H9 (cell line): Measurements from ENCODE around the gene MVB12A. TPM values are rescaled to one million over a fixed set of nuclear protein-coding genes. Genes with fewer than 3 reads are reported as not detected.

Experiments used
- DNase-seq: peaks from one replicate; pipeline ENCODE4 v3.0.0-alpha.2; 2017
- H2AFZ ChIP-seq: one replicate; pipeline ENCODE4 v1.6.1; 2013; ENCODE audit warnings: mild to moderate bottlenecking, low read length, control low read depth, moderate library complexity
- H2AK5ac ChIP-seq: 2 replicates; pipeline ENCODE4 v1.6.1; 2013; ENCODE audit warnings: low read length, control low read depth, mixed read lengths; ENCODE audit not compliant: insufficient read length
- H2BK120ac ChIP-seq: one replicate; pipeline ENCODE4 v1.6.1; 2013; ENCODE audit warnings: low read depth, mild to moderate bottlenecking, low read length, control low read depth, inconsistent platforms; ENCODE audit not compliant: poor library complexity, severe bottlenecking
- H2BK12ac ChIP-seq: 2 replicates; pipeline ENCODE4 v1.6.1; 2013; ENCODE audit warnings: low read length, control low read depth, mixed read lengths, low read depth; ENCODE audit not compliant: insufficient read length
- H2BK15ac ChIP-seq: 2 replicates; pipeline ENCODE4 v1.6.1; 2013; ENCODE audit warnings: low read depth, low read length, control low read depth
- H2BK20ac ChIP-seq: one replicate; pipeline ENCODE4 v1.6.1; 2013; ENCODE audit warnings: low read depth, mild to moderate bottlenecking, low read length, control low read depth, inconsistent platforms; ENCODE audit not compliant: poor library complexity, severe bottlenecking
- H2BK5ac ChIP-seq: 2 replicates; pipeline ENCODE4 v1.6.1; 2013; ENCODE audit warnings: low read length, control low read depth, mixed read lengths; ENCODE audit not compliant: insufficient read length
- H3K14ac ChIP-seq: 2 replicates; pipeline ENCODE4 v1.6.1; 2013; ENCODE audit warnings: low read length, control low read depth; ENCODE audit not compliant: insufficient read depth
- H3K18ac ChIP-seq: 2 replicates; pipeline ENCODE4 v1.6.1; 2013; ENCODE audit warnings: low read depth, mild to moderate bottlenecking, mixed read lengths, low read length, control low read depth; ENCODE audit not compliant: insufficient read length
- H3K23ac ChIP-seq: 2 replicates; pipeline ENCODE4 v1.6.1; 2013; ENCODE audit warnings: low read length, control low read depth, mixed read lengths, low read depth; ENCODE audit not compliant: insufficient read length
- H3K23me2 ChIP-seq: 2 replicates; pipeline ENCODE4 v1.6.1; 2013; ENCODE audit warnings: low read depth, mild to moderate bottlenecking, mixed read lengths, low read length, control low read depth; ENCODE audit not compliant: insufficient read length, poor library complexity, severe bottlenecking
- H3K27ac ChIP-seq: 2 replicates; pipeline ENCODE4 v1.5.1; 2013; ENCODE audit warnings: low read length, control low read depth, mixed read lengths, low read depth; ENCODE audit not compliant: insufficient read length
- H3K27me3 ChIP-seq: 2 replicates; pipeline ENCODE4 v1.6.1; 2013; ENCODE audit warnings: low read length, control low read depth, inconsistent platforms; ENCODE audit not compliant: insufficient read depth
- H3K4ac ChIP-seq: 2 replicates; pipeline ENCODE4 v1.6.1; 2013; ENCODE audit warnings: low read depth, mild to moderate bottlenecking, control low read depth, inconsistent platforms, low read length, moderate library complexity
- H3K4me1 ChIP-seq: 2 replicates; pipeline ENCODE4 v1.6.1; 2013; ENCODE audit warnings: low read length, control low read depth, inconsistent platforms; ENCODE audit not compliant: insufficient read depth
- H3K4me2 ChIP-seq: 2 replicates; pipeline ENCODE4 v1.6.1; 2013; ENCODE audit warnings: low read length, control low read depth, mixed read lengths; ENCODE audit not compliant: insufficient read length, insufficient read depth
- H3K56ac ChIP-seq: 2 replicates; pipeline ENCODE4 v1.6.1; 2013; ENCODE audit warnings: low read depth, mild to moderate bottlenecking, mixed read lengths, low read length, control low read depth; ENCODE audit not compliant: insufficient read length
- H3K79me1 ChIP-seq: 2 replicates; pipeline ENCODE4 v1.6.1; 2013; ENCODE audit warnings: low read depth, mild to moderate bottlenecking, moderate library complexity, low read length, control low read depth, inconsistent platforms; ENCODE audit not compliant: insufficient read depth, poor library complexity, severe bottlenecking
- H3K79me2 ChIP-seq: 2 replicates; pipeline ENCODE4 v1.6.1; 2013; ENCODE audit warnings: low read length, control low read depth, inconsistent platforms; ENCODE audit not compliant: insufficient read depth
- H3K9ac ChIP-seq: 2 replicates; pipeline ENCODE4 v1.6.1; 2013; ENCODE audit warnings: low read length, control low read depth, mixed read lengths; ENCODE audit not compliant: insufficient read length; ENCODE audit errors: extremely low read depth
- H3K9me3 ChIP-seq: one replicate; pipeline ENCODE4 v1.6.1; 2013; ENCODE audit warnings: low read depth, low read length, inconsistent platforms; ENCODE audit not compliant: control insufficient read depth
- H3T11ph ChIP-seq: one replicate; pipeline ENCODE4 v1.6.1; 2013; ENCODE audit warnings: mild to moderate bottlenecking, low read length, control low read depth, inconsistent platforms
- H4K20me1 ChIP-seq: one replicate; pipeline ENCODE4 v1.6.1; 2013; ENCODE audit not compliant: control insufficient read depth, insufficient read length, insufficient read depth
- H4K5ac ChIP-seq: 2 replicates; pipeline ENCODE4 v1.6.1; 2013; ENCODE audit warnings: low read depth, mild to moderate bottlenecking, mixed read lengths, low read length, control low read depth; ENCODE audit not compliant: insufficient read length
- H4K8ac ChIP-seq: replicated peaks from 2 replicates; pipeline ENCODE4 v1.6.1; 2013; ENCODE audit warnings: low read length, control low read depth, mixed read lengths, low read depth; ENCODE audit not compliant: insufficient read length
- H4K91ac ChIP-seq: 2 replicates; pipeline ENCODE4 v1.6.1; 2013; ENCODE audit warnings: low read depth, mild to moderate bottlenecking, moderate library complexity, mixed read lengths, low read length, control low read depth; ENCODE audit not compliant: insufficient read length
- H3K27ac Mint-ChIP-seq, 3 experiments: 2 replicates in 2 of 3; 3 replicates in 1 of 3; pipeline ENCODE4 v1.8.0; 2020 to 2021; ENCODE audit warnings: mixed read lengths in 3 of 3, mild to moderate bottlenecking in 1 of 3, moderate library complexity in 1 of 3
- H3K27me3 Mint-ChIP-seq: 2 replicates; pipeline ENCODE4 v1.8.0; 2021; ENCODE audit warnings: low read depth, mild to moderate bottlenecking, moderate library complexity, mixed read lengths
- H3K36me3 Mint-ChIP-seq, 3 experiments: 2 replicates in 2 of 3; 3 replicates in 1 of 3; pipeline ENCODE4 v1.8.0; 2020 to 2021; ENCODE audit warnings: low read depth in 3 of 3, mixed read lengths in 3 of 3; ENCODE audit not compliant: insufficient read depth in 1 of 3
- H3K4me1 Mint-ChIP-seq, 2 experiments: 2 replicates each; pipeline ENCODE4 v1.8.0; 2020; ENCODE audit warnings: mixed read lengths in 2 of 2
- H3K4me3 Mint-ChIP-seq, 2 experiments: 2 replicates in 1 of 2; 3 replicates in 1 of 2; pipeline ENCODE4 v1.8.0; 2020 to 2021; ENCODE audit warnings: mild to moderate bottlenecking in 2 of 2, mixed read lengths in 2 of 2, moderate library complexity in 1 of 2
- H3K9me3 Mint-ChIP-seq, 2 experiments: 2 replicates in 1 of 2; 3 replicates in 1 of 2; pipeline ENCODE4 v1.8.0; 2020; ENCODE audit warnings: mild to moderate bottlenecking in 2 of 2, mixed read lengths in 2 of 2, moderate library complexity in 1 of 2
- CTCF ChIP-seq: fragments of 200-600 bp; sonication (generic); conservative IDR thresholded peaks from 3 replicates; pipeline ENCODE4 v1.8.0; 2021; ENCODE audit warnings: antibody characterized with exemption, mild to moderate bottlenecking
- WGBS: extraction: QIAGEN DNeasy Blood & Tissue Kit; methylation state at CpG from one replicate; pipeline ENCODE4 v1.1.7; 2013; ENCODE audit warnings: missing lambda C conversion rate, low lambda C conversion rate, mixed read lengths; ENCODE audit not compliant: insufficient read length; ENCODE audit errors: extremely low coverage; 5-methylcytosine and 5-hydroxymethylcytosine counted together
- total RNA-seq: library from RNA; stranded (reverse); gene quantifications from 2 replicates; pipeline ENCODE4 v1.2.1, GENCODE V29; 2021

The MVB12A gene
- total RNA-seq, 1 experiment from 2014 or later, result 50.4 TPM

- Histone ChIP-seq H2BK5ac (no peak overlapping the region), H2AFZ (no peak overlapping the region), H2BK12ac (no peak overlapping the region), H4K8ac (no peak overlapping the region), H3K4me1 (no peaks in the 10 kb centered on the region), H4K20me1 (no peaks in the 10 kb centered on the region), H3K4me2 (no peak overlapping the region), H3K79me2 (no peaks in the 10 kb centered on the region), H2BK15ac (no peak overlapping the region), H2AK5ac (no peak overlapping the region), H3K14ac (no peak overlapping the region), H3K27me3 (peaks cover 5% of the 10 kb centered on the region; the same call in 1 of the 2 replicates), H2BK120ac (no peak overlapping the region), H3K79me1 (no peaks in the 10 kb centered on the region), H4K5ac (no peak overlapping the region), H3K23me2 (peaks cover 17% of the 10 kb centered on the region), H3K18ac (no peak overlapping the region), H3K9me3 (no peaks in the 10 kb centered on the region), H3K23ac (no peak overlapping the region), H4K91ac (no peak overlapping the region), H3T11ph (no peak overlapping the region), H3K9ac (no peak overlapping the region), H3K56ac (no peak overlapping the region), H3K27ac (no peak overlapping the region), H3K4ac (no peak overlapping the region), H2BK20ac (no peak overlapping the region)
- peaks cover 49% of the 10 kb centered on the region for H3K27me3 Mint-ChIP-seq
- no CpG with 5 or more reads among the region's 12 CpGs for WGBS
- peak overlapping the region in 1 of 2 experiments; percentile 95; a peak in 2 of 5 replicates for H3K4me3 Mint-ChIP-seq
- no peak overlapping the region for H3K27ac Mint-ChIP-seq
- H3K4me1 Mint-ChIP-seq, result peaks cover 19 to 28% of the 10 kb centered on the region in 2 experiments
- no peak for DNase-seq
- TF ChIP-seq CTCF, result no peak
- no peaks in the 10 kb centered on the region; a peak in 2 of 5 replicates for H3K9me3 Mint-ChIP-seq
- H3K36me3 Mint-ChIP-seq, result no peaks in the 10 kb centered on the region; a peak in 1 of 7 replicates
Measured at GRCh38 chr19:17467471-17468301, 47.8 kb downstream of the MVB12A start.
